KMS-11 (cell line): ENCODE results near the gene GADL1.

ENCODE experiments used
- H2AFZ ChIP-seq: fragments of 200-600 bp; sonication (generic); 2 replicates; pipeline ENCODE4 v1.6.1; 2016; ENCODE audit warnings: antibody characterized with exemption, mixed run types, low read depth
- H3K27ac ChIP-seq: fragments of 200-600 bp; sonication (generic); 2 replicates; pipeline ENCODE4 v1.6.1; 2016; ENCODE audit warnings: mild to moderate bottlenecking, mixed run types
- H3K27me3 ChIP-seq: fragments of 200-600 bp; sonication (generic); 2 replicates; pipeline ENCODE4 v1.6.1; 2017; ENCODE audit warnings: mild to moderate bottlenecking, low read depth, mixed run types, moderate library complexity; ENCODE audit not compliant: insufficient read depth
- H3K36me3 ChIP-seq: fragments of 200-600 bp; sonication (generic); 2 replicates; pipeline ENCODE4 v1.6.1; 2017; ENCODE audit warnings: mild to moderate bottlenecking, mixed run types; ENCODE audit not compliant: insufficient read depth
- H3K4me1 ChIP-seq: fragments of 200-600 bp; sonication (generic); 2 replicates; pipeline ENCODE4 v1.6.1; 2016; ENCODE audit warnings: mild to moderate bottlenecking, low read depth, mixed run types; ENCODE audit not compliant: poor library complexity, severe bottlenecking
- H3K4me2 ChIP-seq: fragments of 200-600 bp; sonication (generic); 2 replicates; pipeline ENCODE4 v1.7.0; 2016; ENCODE audit warnings: mild to moderate bottlenecking, mixed run types
- H3K4me3 ChIP-seq: fragments of 200-600 bp; sonication (generic); IDR thresholded peaks from 2 replicates; pipeline ENCODE4 v1.6.1; 2017; ENCODE audit warnings: low read depth, low read length, mixed read lengths; ENCODE audit not compliant: insufficient read depth
- H3K79me2 ChIP-seq: fragments of 200-600 bp; sonication (generic); 2 replicates; pipeline ENCODE4 v1.6.1; 2016; ENCODE audit warnings: low read depth, mixed run types; ENCODE audit not compliant: insufficient read depth
- H3K9ac ChIP-seq: fragments of 200-600 bp; sonication (generic); 2 replicates; pipeline ENCODE4 v1.6.1; 2016; ENCODE audit warnings: mild to moderate bottlenecking, mixed run types
- H4K20me1 ChIP-seq: fragments of 200-600 bp; sonication (generic); 2 replicates; pipeline ENCODE4 v1.6.1; 2016; ENCODE audit warnings: mild to moderate bottlenecking, mixed run types; ENCODE audit not compliant: insufficient read depth
- CTCF ChIP-seq: fragments of 200-600 bp; sonication (generic); conservative IDR thresholded peaks from 2 replicates; pipeline ENCODE4 v1.6.1; 2017; ENCODE audit warnings: low read depth, mild to moderate bottlenecking, antibody characterized with exemption, low read length, moderate library complexity, mixed read lengths

The GADL1 gene

GRCh38 chr3:30696403-30696819, 198.1 kb downstream of the GADL1 start:
- Histone ChIP-seq H2AFZ (no peak overlapping the region), H3K79me2 (no peaks in the 10 kb centered on the region), H3K4me2 (no peak overlapping the region), H3K27ac (no peak overlapping the region), H3K9ac (no peak overlapping the region), H3K4me3 (no peak overlapping the region), H3K27me3 (no peaks in the 10 kb centered on the region), H4K20me1 (no peaks in the 10 kb centered on the region), H3K36me3 (no peaks in the 10 kb centered on the region), H3K4me1 (no peaks in the 10 kb centered on the region)
- no peak for TF ChIP-seq CTCF

GRCh38 chr3:30695302-30696061, 199.0 kb downstream of the GADL1 start:
- Histone ChIP-seq H4K20me1 (no peaks in the 10 kb centered on the region), H3K27me3 (no peaks in the 10 kb centered on the region), H3K4me2 (no peak overlapping the region), H2AFZ (no peak overlapping the region), H3K4me3 (no peak overlapping the region), H3K79me2 (no peaks in the 10 kb centered on the region), H3K4me1 (no peaks in the 10 kb centered on the region), H3K27ac (no peak overlapping the region), H3K36me3 (no peaks in the 10 kb centered on the region), H3K9ac (no peak overlapping the region)
- TF ChIP-seq CTCF, result no peak

DNA sequence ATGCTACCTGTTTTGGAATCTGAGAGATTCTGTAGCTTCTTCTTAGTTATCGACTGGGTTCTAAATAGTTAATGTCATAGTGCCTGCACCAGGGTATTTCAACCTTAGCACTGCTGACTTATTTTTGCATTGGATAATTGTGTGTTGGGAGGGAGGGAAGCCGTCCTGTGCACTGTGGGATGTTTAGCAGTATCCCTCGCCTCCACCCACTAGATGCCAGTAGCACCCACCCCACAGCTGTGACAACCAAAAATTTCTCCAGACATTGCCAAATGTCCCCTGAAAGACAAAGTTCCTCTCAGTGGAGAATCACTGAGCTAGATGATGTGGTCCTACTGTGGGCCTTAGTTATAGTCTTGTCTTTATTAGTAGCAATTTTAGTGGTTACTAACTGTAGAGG, 199.8 kb downstream of the GADL1 start:
- Histone ChIP-seq H3K79me2 (no peaks in the 10 kb centered on the region), H4K20me1 (no peaks in the 10 kb centered on the region), H3K36me3 (no peaks in the 10 kb centered on the region), H2AFZ (no peak overlapping the region), H3K4me3 (no peak overlapping the region), H3K27me3 (no peaks in the 10 kb centered on the region), H3K4me2 (no peak overlapping the region), H3K4me1 (no peaks in the 10 kb centered on the region), H3K9ac (no peak overlapping the region), H3K27ac (no peak overlapping the region)
- TF ChIP-seq CTCF, result no peak

DNA sequence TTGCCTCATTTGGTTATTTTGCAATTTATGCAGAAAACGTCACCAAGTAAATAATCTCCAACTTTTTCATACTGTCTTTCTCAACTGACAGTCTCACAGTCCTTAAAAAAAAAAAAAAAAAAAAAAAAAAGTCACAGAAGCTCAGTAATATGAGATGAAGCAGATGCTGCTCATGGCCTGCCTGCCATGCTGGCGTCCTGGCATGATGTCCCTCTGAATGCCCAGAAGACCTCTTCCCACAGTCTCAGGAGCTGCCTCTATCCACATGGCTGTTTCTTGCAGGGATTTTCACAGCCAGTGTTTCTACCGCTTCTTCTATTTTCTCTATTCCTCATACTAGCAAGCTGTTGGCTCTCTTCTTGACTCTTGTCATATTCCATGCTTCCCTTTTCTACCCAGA, 200.3 kb downstream of the GADL1 start:
- H2AFZ ChIP-seq, result no peak overlapping the region
- no peaks in the 10 kb centered on the region for H3K27me3 ChIP-seq
- no peaks in the 10 kb centered on the region for H4K20me1 ChIP-seq
- no peaks in the 10 kb centered on the region for H3K36me3 ChIP-seq
- no peak for TF ChIP-seq CTCF
- H3K27ac ChIP-seq, result no peak overlapping the region
- no peak overlapping the region for H3K4me2 ChIP-seq
- H3K79me2 ChIP-seq, result no peaks in the 10 kb centered on the region
- H3K4me1 ChIP-seq, result no peaks in the 10 kb centered on the region
- H3K4me3 ChIP-seq, result no peak overlapping the region
- no peak overlapping the region for H3K9ac ChIP-seq
